NCI-H146 treated with DMSO at 0.1 percent for 48 hours (cell line): ENCODE measurements around the gene SLC16A4.
"Not testable (repeated sequence)": the region's sequence is repeated elsewhere in the genome, so short reads cannot be mapped to it uniquely, and the experiment has no call there.

ENCODE experiments used
- DNase-seq: peaks from one replicate; lab custom pipeline; 2025; ENCODE audit not compliant: unreplicated experiment; lab: John Stamatoyannopoulos, UW

SLC16A4 gene

DNA sequence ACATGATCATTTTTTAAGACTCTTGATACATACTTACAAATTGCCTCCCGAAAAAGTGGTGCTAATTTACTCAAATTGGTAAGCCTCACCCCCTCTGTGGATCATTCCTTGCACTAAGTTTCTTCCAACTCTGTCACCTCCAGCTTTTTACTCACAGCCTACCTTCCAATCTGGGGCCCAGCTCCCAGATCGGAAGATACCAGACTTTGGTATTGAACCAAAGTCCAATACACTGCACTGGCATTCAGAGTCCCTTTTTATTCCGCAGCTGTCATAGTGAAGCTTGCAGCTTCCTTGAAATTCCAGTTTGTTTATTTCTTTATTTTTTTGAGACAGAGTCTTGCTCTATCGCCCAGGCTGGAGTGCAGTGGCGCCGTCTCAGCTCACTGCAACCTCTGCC lies 18.5 kb upstream of the SLC16A4 start:
- DNase-seq = no peak

DNA sequence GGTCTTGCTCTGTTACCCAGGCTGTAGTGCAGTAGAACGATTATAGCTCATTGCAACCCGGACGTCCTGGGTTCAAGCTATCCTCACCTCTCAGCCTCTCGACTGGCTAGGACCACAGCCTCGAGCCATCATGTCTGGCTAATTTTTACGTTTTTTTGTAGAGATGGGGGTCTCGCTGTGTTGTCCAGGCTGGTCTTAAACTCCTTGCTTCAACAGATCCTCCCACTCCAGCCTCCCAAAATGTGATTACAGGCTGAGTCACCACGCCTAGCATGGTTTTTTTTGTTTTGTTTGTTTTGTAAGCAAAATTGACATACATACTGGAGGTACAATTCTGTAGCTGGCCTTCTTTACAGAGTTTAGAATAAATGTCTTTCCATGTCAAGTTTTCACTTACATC lies 17.7 kb upstream of the SLC16A4 start:
- no peak for DNase-seq

DNA sequence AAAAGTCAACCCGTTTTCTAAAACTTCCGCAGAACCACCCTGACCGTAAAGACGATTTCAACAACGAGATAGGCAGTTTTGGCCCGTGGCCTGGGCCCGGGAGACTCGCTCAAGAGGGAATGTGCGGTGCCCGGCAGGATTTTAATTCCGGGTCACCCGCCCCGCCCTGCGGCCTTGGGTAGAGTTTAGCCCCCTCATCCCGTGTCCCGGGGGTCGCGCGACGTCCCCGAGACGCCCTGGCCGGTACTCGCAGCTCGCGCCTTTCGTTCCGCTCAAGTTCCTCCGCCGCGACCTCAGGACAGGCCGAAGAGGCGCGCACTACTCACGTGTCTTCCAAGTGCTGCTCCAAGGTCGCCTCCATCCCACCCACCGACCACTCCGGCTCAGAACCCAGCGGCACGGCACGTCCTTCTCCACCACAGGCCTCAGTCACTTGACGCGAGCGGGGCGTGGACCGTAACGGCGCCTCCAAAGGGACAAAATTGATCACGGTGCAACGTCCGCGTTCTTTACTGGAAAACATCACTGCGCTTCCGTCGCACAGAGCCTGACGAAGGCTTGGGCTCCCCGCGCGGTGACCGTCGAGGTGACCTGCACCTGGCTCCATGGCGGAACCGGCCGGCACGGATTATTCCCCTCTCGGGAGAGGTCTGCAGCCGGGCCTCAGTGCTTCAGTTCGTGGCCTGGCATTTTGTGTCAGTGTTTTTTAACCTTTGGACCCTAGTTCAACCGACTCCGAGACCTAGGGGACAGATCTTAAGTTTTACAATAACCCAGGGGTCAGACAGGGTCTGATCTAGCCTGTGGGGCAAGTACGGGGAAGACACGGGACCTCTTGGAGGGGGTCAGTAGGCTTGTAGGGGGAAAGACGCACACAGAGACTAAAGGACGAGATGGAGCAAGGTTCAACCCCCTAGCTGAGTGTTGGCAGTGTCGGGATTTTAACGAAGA lies 16.7 kb upstream of the SLC16A4 start, which contains the start of gene LAMTOR5:
Gene LAMTOR5 (minus strand): TSS at position 435 of the 951 bp plus-strand sequence. CDS start 74 bp downstream, at position 361.
- DNase-seq = peak; percentile 83

DNA sequence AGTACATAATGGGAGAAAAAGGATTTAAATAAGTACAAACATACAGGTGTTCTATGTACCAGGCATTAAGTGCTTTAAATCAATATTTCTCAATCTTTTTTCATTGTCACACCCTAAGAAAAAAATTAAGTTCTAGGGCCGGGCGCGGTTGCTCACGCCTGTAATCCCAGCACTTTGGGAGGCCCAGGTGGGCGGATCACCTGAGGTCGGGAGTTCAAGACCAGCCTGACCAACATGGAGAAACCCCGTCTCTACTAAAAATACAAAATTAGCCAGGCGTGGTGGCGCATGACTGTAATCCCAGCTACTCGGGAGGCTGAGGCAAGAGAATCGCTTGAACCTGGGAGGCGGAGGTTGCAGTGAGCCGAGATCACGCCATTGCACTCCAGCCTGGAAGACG lies 15.6 kb upstream of the SLC16A4 start:
- DNase-seq = not testable (repeated sequence)

DNA sequence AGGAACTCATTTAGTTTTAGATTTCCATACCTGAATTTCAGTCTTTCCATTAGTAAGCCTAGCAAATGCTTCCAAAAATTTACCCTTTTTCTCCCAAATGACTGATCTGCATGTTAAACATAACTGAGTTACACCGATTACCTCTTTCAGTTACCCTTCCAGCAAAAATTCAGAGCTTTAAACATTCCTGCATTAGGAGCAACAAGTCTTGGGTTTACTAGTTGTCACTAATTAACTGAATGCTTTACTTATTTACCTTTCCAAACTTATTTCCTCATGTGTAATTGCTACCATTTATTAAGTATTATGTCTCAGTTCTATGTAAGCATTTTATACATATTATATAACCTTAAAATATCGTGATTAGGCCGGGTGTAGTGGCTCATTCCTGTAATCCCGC lies 13.6 kb upstream of the SLC16A4 start:
- no peak for DNase-seq

DNA sequence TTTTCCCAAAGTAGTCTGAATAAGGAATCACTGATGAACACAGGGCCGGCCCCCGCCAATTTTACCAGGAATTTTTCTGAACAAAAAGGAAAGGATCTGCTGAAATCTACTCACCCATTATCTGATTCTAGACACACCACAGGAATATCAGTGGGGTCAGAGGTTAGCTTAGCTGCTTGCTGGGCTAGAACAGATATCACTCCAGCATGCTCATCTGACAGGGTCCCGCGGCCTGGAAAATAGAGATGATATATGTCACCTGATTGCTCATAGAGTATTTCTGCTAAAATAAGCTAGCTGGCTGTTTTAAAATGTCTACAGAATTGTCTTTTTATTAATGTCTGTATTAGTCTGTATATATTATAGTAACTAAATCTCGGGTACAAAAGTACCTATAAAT lies 13.0 kb upstream of the SLC16A4 start:
- DNase-seq = no peak

DNA sequence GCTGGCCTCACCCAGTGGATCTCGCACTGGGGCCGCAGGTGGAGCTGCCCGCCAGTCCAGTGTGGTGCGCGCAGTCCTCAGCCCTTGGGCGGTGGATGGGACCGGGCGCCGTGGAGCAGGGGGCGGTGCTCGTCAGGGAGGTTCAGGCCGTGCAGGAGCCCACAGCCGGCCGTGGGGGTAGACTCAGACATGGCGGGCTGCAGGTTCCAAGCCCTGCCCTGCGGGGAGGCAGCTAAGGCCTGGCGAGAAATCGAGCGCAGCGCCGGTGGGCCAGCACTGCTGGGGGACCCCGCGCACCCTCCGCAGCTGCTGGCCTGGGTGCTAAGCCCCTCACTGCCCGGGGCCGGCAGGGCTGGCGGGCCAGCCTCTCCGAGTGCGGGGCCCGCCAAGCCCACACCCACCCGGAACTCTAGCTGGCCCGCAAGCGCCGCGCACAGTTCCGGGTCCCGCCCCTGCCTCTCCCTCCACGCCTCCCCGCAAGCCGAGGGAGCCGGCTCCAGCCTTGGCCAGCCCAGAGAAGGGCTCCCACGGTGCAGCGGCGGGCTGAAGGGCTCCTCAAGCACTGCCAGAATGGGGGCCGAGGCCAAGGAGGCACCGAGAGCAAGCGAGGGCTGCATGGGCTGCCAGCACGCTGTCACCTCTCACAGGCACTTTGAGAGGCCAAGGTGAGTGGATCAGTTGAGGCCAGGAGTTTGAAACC lies 5.6 kb upstream of the SLC16A4 start:
- not testable (repeated sequence) for DNase-seq

DNA sequence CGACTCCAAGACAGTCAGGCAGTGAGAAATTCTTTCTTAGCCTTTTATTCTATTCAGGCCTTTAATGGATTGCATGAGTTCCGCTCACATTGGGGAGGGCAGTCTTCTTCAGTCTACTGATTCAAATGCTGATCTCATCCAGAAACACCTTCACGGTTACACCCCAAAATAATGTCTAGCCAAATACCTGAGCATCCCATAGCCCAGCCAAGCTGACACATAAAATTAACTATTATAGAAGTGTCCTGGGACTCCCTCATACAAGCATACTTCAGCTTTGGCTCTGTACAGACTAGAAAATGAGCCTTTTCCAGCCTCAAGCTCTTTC lies 3.6 kb upstream of the SLC16A4 start:
- DNase-seq = no peak

DNA sequence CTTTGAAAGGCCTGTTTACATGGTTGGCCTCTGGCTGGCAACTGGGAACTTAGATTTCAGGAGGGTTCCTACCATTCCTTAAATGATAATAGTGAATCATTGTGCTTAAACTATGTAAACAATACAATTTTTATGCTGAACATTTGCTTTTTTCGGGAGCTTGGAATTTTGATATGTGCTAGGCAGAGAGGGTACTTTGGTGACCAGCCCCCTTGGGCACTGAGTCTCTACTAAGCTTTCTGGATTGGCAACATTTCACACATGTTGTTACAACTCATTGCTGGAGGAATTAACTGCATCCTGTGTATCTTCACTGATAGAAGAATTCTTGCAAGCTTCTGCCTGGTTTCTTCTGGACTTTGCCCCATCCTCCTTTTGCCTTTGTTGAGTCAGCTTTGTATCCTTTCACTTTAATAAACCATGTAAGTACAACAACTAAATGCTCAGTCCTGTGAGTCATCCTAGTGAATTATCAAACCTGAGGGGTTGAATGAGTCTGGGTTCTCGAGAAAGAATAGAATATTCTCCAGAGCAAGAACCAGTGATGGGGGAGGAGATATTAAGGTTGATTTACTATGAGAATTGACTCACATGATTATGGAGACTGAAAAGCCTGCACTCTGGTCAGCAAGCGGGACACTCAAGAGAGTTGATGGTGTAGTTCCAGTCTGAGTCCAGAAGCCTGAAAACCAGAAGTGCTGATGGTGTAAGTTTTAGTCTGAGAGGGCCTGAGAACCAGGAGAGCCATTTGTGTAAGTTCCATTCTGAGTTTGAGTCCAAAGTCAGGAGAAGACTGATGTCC lies 3.1 kb upstream of the SLC16A4 start:
- no peak for DNase-seq

DNA sequence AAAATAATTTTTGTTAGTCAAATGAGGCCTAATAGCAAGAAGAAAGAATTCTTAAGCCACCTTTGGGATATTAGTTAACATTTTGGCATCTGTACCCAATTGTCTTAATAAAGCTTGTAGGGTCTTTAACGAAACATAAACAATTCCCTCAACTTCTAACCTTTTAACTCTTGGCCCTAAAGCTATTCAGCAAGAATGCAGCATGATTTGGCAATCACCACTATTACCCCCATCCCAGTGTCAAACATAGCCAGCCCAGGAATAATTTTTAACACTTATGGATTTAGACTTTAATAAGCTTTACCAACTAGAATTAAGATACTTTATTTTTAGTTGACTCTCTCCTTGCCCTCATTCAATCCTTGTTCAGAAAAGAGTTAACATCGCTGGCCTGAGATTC lies 2.5 kb upstream of the SLC16A4 start:
- DNase-seq = no peak

DNA sequence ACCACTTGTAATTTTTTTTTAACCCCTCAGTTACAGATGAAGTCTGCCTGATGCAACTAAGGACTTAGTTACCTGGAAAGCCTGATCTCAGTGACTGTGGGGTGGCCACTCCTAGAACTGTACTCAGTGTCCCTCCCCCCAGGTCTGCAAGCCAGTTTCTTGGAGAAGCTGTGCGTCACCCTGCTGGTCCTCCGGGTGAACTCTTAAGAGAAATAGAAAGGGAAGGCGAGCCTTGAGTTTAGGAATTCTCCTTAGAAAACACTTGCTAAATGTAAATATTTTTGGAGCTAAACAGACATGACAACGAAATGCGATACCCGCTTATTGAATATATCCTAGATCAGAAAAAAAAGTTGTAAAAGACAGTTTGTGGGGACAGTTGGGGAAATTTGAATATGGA lies 730 bp downstream of the SLC16A4 start:
- no peak for DNase-seq

DNA sequence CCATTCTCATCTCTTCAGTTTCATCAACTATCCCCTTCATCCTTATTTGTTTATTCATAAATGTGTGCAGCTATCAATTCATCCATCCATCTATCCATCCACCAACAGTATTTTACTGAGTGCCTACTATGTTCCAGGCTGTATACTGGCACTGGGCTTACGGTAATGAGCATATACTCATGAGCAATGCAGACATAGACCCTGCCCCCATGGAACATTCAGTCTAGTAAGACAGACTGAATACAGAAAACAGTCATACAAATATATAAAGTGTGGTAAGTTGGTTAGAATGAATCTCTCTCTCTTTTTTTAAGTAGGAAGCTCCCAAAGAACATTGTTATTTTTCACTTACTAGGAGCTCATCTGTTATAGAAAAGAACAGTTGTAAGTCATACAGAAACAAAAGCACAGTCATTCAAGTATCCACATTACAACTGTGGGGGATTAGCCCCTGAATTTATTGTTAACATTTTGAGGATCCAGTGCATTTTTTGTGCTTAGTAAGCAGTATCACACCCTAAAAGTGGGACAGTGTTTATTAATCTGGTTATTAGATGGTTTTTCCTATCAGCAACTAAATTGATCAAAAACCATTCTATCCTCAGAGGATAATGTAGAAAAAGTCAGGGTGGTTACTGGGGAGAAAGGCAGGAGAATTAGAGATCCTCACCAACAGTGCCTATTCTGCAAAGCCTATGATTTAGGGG lies 3.6 kb downstream of the SLC16A4 start:
- DNase-seq = no peak

DNA sequence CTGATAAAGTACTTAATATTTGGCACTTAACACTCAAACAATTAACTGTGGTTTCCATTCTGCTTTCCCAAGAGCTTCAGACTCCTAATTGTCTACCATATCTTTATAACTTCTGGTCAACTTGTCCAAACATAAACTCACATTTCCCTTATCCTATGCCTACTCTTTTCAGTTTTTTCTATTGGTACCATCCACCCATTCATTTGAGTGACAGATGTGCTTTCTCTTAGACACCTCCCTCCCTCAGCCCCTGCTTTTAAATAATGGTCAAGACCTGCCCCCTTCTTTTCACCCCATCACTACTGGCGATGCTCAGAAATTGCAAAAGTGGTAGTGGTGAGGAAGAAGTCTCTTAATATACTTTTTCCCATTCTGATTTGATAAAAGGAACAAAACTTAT lies 5.5 kb downstream of the SLC16A4 start:
- no peak for DNase-seq

DNA sequence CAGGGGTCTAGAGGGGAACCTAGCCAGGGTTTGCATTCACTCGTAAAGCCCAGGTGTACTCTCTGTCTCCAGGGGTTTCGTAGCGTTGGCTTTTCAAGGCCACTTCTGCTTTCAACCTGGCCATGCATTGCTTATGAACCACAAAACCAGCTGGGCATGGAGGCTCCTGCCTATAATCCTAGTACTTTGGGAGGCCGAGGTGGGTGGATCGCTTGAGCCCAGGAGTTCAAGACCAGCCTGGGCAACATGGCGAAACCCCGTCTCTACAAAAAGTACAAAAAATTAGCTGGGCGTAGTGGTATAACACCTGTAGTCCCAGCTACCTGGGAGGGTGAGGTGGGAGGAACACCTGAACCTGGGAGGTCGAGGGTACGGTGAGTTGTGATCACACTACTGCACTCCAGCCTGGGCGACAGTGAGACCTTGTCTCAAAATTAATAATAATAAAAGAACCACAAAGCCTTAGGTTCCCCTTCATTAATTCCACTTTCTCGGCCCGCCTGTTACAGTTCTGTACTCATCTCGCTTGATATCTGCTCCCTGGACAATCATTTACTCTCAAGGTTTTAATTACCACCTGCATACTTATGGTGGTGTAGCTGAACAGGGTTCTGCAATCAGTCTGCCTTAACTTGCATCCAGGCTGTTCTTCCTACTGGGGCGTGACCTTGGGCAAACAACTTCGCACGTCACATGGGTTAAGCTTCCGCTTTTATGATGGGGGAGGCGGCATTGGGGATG lies 6.1 kb downstream of the SLC16A4 start:
- no peak for DNase-seq

DNA sequence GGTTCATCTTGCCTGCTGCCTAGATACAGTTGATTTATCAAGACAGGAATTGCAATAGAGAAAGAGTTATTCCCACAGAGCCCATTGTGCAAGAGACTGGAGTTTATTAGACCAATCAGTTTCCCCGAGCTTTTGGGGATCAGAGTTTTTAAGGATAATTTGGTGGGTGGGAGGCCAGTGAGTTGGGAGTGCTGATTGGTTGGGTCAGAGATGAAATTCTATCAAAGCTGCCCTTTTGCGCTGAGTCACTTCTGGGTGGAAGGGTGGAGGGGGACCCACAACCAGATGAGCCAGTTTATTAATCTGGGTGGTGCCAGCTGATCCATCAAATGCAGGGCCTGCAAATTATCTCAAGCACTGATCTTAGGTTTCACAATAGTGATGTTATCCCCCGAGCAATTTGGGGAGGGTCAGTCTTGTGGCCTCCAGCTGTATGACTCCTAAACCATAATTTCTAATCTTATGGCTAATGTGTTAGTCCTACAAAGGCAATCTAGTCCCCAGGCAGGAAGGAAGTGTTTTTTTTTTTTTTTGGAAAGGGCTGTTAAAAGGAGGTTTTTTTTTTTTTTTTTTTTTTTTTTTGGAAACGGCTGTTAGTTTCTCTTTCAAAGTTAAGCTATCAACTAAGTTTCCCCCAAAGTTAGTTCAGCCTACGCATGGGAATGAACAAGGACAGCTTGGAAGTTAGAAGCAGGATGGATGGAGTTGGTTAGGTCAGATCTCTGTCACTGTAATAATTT lies 7.4 kb downstream of the SLC16A4 start:
- DNase-seq = no peak

DNA sequence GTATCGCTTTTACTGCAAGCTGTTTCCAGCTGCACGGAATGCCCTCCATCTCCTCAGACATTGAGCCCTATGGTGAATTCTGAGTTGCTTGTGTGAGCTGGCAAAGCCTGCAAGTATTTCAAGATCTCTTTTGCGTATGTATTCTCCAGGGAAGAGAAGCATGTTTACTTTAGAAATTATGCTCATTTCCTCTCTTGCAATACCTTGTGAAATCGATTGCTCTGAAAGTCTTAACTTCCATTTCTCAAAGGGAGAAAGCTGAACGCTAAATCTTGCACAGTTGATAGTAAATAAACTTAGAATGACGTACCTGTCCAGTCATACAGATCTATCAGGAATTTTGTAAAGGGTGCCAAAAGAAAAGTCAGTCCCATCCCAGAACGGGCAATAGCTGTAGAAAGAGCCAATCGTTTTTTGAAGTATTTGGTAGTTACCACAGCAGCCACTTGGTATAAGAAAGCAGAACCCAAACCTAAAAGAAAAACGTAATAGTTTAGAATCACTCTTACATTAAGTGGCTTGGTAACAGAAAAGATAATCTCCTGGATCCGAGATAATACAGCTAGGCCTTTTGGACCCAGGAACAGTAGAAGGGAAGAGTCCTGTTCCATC lies 10.0 kb downstream of the SLC16A4 start:
- no peak for DNase-seq

DNA sequence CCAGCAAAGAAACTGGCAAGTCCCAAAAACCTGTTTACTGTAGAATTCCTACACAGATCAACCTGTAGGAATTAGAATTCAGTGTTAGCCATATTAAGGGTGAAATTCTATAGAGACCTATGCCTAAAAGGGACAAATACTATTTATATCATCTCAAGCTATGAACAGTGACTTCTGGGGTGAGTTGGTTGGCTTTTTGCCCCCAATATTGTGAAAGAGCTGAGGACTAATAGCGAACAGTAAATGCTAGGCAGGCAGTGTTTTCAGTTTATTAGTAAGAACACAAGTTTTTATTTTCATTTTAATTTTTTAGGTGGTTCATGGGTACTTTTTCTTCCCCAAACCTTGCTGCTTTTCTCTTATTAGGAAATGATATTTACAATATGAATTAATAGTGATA lies 15.3 kb downstream of the SLC16A4 start:
- no peak for DNase-seq

DNA sequence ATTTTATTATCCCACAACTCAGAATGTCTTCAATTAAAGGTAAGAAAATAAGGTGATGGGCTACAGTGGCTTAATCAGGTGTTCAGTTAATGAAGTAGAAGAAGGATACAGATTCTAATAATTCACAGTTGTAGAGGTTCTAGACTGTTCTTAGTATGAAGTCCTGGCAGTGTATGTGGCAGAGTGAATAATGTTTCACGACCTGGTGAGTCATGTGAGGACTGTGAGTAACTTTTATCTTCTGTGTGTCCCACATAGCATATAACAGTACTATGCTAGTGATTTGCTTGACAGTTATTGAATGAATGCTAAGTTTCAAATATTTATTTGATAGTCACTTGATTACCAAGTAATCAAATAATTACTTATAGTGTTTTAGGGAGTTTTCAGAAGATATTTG lies 20.0 kb downstream of the SLC16A4 start:
- no peak for DNase-seq

DNA sequence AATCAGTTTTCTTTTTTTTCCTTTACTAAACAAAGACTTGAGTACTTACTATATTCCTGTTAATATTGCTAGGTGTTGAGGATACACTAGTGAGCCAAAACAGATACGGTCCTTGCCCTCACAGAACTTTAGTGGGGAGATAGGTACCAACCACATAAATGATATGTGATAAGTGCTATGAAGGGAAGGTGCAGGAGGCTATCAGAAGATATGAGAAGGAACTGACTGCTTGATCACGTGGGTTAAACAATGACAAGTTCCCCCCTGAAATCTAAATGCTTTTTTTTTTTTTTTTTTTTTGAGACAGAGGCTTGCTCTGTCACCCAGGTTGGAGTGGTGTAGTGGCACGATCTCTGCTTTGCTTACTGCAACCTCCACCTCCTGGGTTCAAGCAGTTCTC lies 26.6 kb downstream of the SLC16A4 start:
- no peak for DNase-seq
